ENCODE measurements around the gene H1-8. TPM values are rescaled to one million over a fixed set of nuclear protein-coding genes. Genes with fewer than 3 reads are reported as not detected.
"Not testable (repeated sequence)": the region's sequence is repeated elsewhere in the genome, so short reads cannot be mapped to it uniquely, and the experiment has no call there.

H1-8 gene
- total RNA-seq (not detected), polyA plus RNA-seq (not detected)
- long read RNA-seq, donor 1: 0 reads
- long read RNA-seq, donor 2: 0 reads
- long read RNA-seq, donor 3: 0 reads

GRCh38 chr3:129543156-129543790 lies at the start of gene H1-8:
Gene H1-8 (plus strand): TSS chr3:129543175. CDS start chr3:129543219, 44 bp downstream.
- ATAC-seq (no peak), DNase-seq (no peak)
- intact Hi-C loops (cut with DNase I): no loop called here
- no peaks in the 10 kb centered on the region for H3K36me3 ChIP-seq
- no peaks in the 10 kb centered on the region for H3K4me1 ChIP-seq
- 86 to 92% (median 89%) methylated on average over 10 to 16 of the region's 16 CpGs for WGBS, 4 donors
- no peaks in the 10 kb centered on the region for H3K9me3 ChIP-seq
- no peak within 1 kb of the TSS for H3K4me3 ChIP-seq
- no peak within 1 kb of the TSS for H3K27ac ChIP-seq
- no peaks in the 10 kb centered on the region for H3K27me3 ChIP-seq
- TF ChIP-seq POLR2A (IDR thresholded peaks at IDR 0.05) (no peak), CTCF (IDR thresholded peaks at IDR 0.05) (no peak)

- H3K9me3 ChIP-seq: no peaks in the 10 kb centered on the region
- peak overlapping the region in 3 of 12 donors; percentile 68 to 81 (median 71) for H3K27ac ChIP-seq
- ATAC-seq (no peak), DNase-seq (no peak)
- intact Hi-C loops (cut with DNase I): loop anchor here (5.0 kb wide), 7 partner anchors 69 to 439 kb away; partner anchors contain the start of gene PLXND1 (in 6 of the 10)
- WGBS, 4 donors: 80 to 92% (median 87%) methylated on average over 4 of the region's 4 CpGs
- peaks cover 9 to 60% (median 27%) of the 10 kb centered on the region in 12 donors for H3K4me1 ChIP-seq
- peaks cover 0 to 44% (median 2%) of the 10 kb centered on the region in 9 donors for H3K36me3 ChIP-seq
- TF ChIP-seq POLR2A (IDR thresholded peaks at IDR 0.05) (no peak), CTCF (IDR thresholded peaks at IDR 0.05) (no peak)
- H3K27me3 ChIP-seq: no peaks in the 10 kb centered on the region
- no peak overlapping the region for H3K4me3 ChIP-seq
These were observed 49.8 kb upstream of the H1-8 start for GRCh38 chr3:129493206-129493605.

- H3K36me3 ChIP-seq: peaks cover 0 to 41% (median 2%) of the 10 kb centered on the region in 9 donors
- WGBS, 4 donors: 58 to 69% (median 59%) methylated on average over 5 of the region's 5 CpGs
These were observed 48.5 kb upstream of the H1-8 start for GRCh38 chr3:129494499-129494898.

GRCh38 chr3:129495006-129495639 lies 47.9 kb upstream of the H1-8 start:
- WGBS, 4 donors: 55 to 68% (median 61%) methylated on average over 10 of the region's 10 CpGs
- H3K9me3 ChIP-seq; H3K4me3 ChIP-seq; H3K27me3 ChIP-seq; intact Hi-C loops (cut with DNase I): not testable (repeated sequence)
- Histone ChIP-seq H3K27ac (peak overlapping the region; percentile 62 to 88 (median 77)), H3K36me3 (peaks cover 0 to 41% (median 3%) of the 10 kb centered on the region in 9 donors), H3K4me1 (peaks cover 9 to 76% (median 40%) of the 10 kb centered on the region in 12 donors)
- ATAC-seq (peak; percentile 13 to 75 (median 30)), DNase-seq (peak in 1 of 5 donors; percentile 51)

More at GRCh38 chr3:129494499-129494898, 48.5 kb upstream of the H1-8 start:
- not testable (repeated sequence) for ATAC-seq, H3K4me3 ChIP-seq, DNase-seq, H3K27me3 ChIP-seq, H3K9me3 ChIP-seq
- Histone ChIP-seq H3K27ac (peak overlapping the region; percentile 62 to 88 (median 76)), H3K4me1 (peaks cover 9 to 72% (median 36%) of the 10 kb centered on the region in 12 donors)
- intact Hi-C loops (cut with DNase I): loop anchor here (5.0 kb wide), 7 partner anchors 68 to 438 kb away; partner anchors contain the start of gene PLXND1 (in 6 of the 10)

- H3K27ac ChIP-seq: peak overlapping the region; percentile 26 to 77 (median 64)
- H3K4me3 ChIP-seq; intact Hi-C loops (cut with DNase I); H3K9me3 ChIP-seq; DNase-seq; H3K27me3 ChIP-seq: not testable (repeated sequence)
- peak in 3 of 4 donors; percentile 28 to 40 (median 37) for ATAC-seq
- peaks cover 0 to 30% (median 0%) of the 10 kb centered on the region in 9 donors for H3K36me3 ChIP-seq
- peaks cover 11 to 89% (median 51%) of the 10 kb centered on the region in 12 donors for H3K4me1 ChIP-seq
- WGBS, 4 donors: 45 to 66% (median 62%) methylated on average over 2 of the region's 2 CpGs
These were observed 45.1 kb upstream of the H1-8 start for GRCh38 chr3:129497876-129498275.

- intact Hi-C loops (cut with DNase I); H3K27me3 ChIP-seq; DNase-seq; H3K9me3 ChIP-seq; H3K4me3 ChIP-seq; ATAC-seq: not testable (repeated sequence)
- peak overlapping the region in 11 of 12 donors; percentile 31 to 77 (median 60) for H3K27ac ChIP-seq
- WGBS, 4 donors: 51 to 79% (median 65%) methylated on average over 4 to 8 of the region's 8 CpGs
- H3K4me1 ChIP-seq: peaks cover 11 to 89% (median 52%) of the 10 kb centered on the region in 12 donors
- peaks cover 0 to 29% (median under 1%) of the 10 kb centered on the region in 9 donors for H3K36me3 ChIP-seq
These were observed 44.1 kb upstream of the H1-8 start for GRCh38 chr3:129498603-129499488.

DNA sequence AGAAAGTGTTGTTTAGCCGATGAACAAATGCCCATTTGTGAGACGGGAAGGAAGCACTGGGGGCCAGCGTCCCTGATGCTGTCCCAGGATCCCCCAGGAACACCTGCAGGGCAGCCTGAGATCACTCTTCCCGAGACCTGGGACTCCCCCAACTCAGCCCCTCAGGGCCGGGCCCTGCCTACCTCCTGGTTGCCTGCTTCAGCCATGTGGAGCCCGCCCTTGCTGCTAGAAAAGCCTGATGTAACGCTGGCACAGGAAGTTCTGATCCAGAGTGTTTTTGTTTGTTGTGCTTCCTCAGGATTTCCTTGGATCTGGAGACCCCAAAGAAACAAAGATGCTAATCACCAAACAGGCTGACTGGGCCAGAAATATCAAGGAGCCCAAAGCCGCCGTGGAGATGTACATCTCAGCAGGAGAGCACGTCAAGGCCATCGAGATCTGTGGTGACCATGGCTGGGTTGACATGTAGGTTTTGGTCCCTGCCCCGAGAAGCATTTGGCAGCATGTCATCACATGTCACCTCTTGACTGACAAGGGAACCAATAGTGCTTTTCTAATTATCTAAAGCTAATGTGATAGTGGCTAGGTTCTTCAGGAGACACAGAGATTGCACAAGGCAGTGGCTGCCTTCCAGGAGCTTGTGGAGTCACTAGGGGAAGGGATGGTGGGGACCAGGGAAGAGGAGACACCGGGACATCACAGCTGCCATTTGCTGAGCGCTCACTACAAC lies 43.2 kb upstream of the H1-8 start:
- H3K27me3 ChIP-seq, H3K4me3 ChIP-seq, H3K9me3 ChIP-seq: not testable (repeated sequence)
- H3K27ac ChIP-seq: peak overlapping the region; percentile 39 to 77 (median 60)
- peaks cover 11 to 89% (median 50%) of the 10 kb centered on the region in 12 donors for H3K4me1 ChIP-seq
- intact Hi-C loops (cut with DNase I): loop anchor here in 5 of 10 donors (5.0 to 10.0 kb wide), 4 partner anchors 53 to 125 kb away; no protein-coding TSS in a partner anchor
- peak in 2 of 5 donors; percentile 22 to 59 for DNase-seq
- WGBS, 4 donors: 50 to 67% (median 61%) methylated on average over 11 to 13 of the region's 14 CpGs
- peak in 3 of 4 donors; percentile 23 to 56 (median 27) for ATAC-seq
- H3K36me3 ChIP-seq: peaks cover 0 to 30% (median 6%) of the 10 kb centered on the region in 9 donors

Data from heart left ventricle (tissue), 16 donors.